GM18868 (cell line): ENCODE results near the gene SPTB.

Experiments used
- ATAC-seq: cut with Tn5 transposase; IDR thresholded peaks from one replicate; pipeline ENCODE4 v1.9.1; 2021; ENCODE audit warnings: mild to moderate bottlenecking, moderate library complexity; ENCODE audit not compliant: unreplicated experiment

The SPTB gene

GRCh38 chr14:64717870-64718269 lies 161.8 kb downstream of the SPTB start:
- ATAC-seq, result no peak

- no peak for ATAC-seq
These were observed 163.9 kb downstream of the SPTB start for GRCh38 chr14:64715628-64716412.

GRCh38 chr14:64715146-64715627 lies 164.5 kb downstream of the SPTB start:
- no peak for ATAC-seq

GRCh38 chr14:64714432-64715025 lies 165.2 kb downstream of the SPTB start:
- no peak for ATAC-seq

GRCh38 chr14:64713677-64714076 lies 166.0 kb downstream of the SPTB start:
- ATAC-seq, result no peak

- no peak for ATAC-seq
These were observed 168.7 kb downstream of the SPTB start for GRCh38 chr14:64711039-64711438.

GRCh38 chr14:64709126-64709525 lies 170.6 kb downstream of the SPTB start:
- ATAC-seq, result no peak

GRCh38 chr14:64708148-64709004 lies 171.3 kb downstream of the SPTB start:
- no peak for ATAC-seq

- ATAC-seq, result no peak
These were observed 172.0 kb downstream of the SPTB start for GRCh38 chr14:64707661-64708060.

- ATAC-seq, result no peak
These were observed 173.0 kb downstream of the SPTB start for GRCh38 chr14:64706593-64707193.

GRCh38 chr14:64706119-64706592 lies 173.6 kb downstream of the SPTB start:
- ATAC-seq, result no peak

GRCh38 chr14:64705381-64706118 lies 174.2 kb downstream of the SPTB start:
- peak; percentile 72 for ATAC-seq

GRCh38 chr14:64704743-64705380 lies 174.8 kb downstream of the SPTB start:
- ATAC-seq, result no peak

- no peak for ATAC-seq
These were observed 175.5 kb downstream of the SPTB start, which contains the start of gene PLEKHG3 for GRCh38 chr14:64704143-64704742. Gene PLEKHG3 (plus strand): TSS chr14:64704424. CDS start chr14:64727632, 23,208 bp downstream.

- no peak for ATAC-seq
These were observed 176.1 kb downstream of the SPTB start for GRCh38 chr14:64703395-64704142.

- ATAC-seq, result no peak
These were observed 177.0 kb downstream of the SPTB start for GRCh38 chr14:64702493-64703394.

- ATAC-seq, result no peak
These were observed 178.0 kb downstream of the SPTB start for GRCh38 chr14:64701660-64702059.
